HUES48 (cell line): ENCODE measurements around the gene IFITM10.

ENCODE experiments used
- H3K27ac ChIP-seq: one replicate; pipeline ENCODE4 v1.7.0; 2013; ENCODE audit warnings: low read depth, low read length, inconsistent platforms
- H3K27me3 ChIP-seq: 2 replicates; pipeline ENCODE4 v1.6.1; 2013; ENCODE audit warnings: mild to moderate bottlenecking, low read length; ENCODE audit not compliant: control insufficient read depth, insufficient read depth
- H3K36me3 ChIP-seq: 2 replicates; pipeline ENCODE4 v1.6.1; 2013; ENCODE audit warnings: low read length; ENCODE audit not compliant: control insufficient read depth, insufficient read depth
- H3K4me1 ChIP-seq: 2 replicates; pipeline ENCODE4 v1.6.1; 2013; ENCODE audit warnings: mild to moderate bottlenecking, low read length; ENCODE audit not compliant: control insufficient read depth, insufficient read depth
- H3K4me3 ChIP-seq: 2 replicates; pipeline ENCODE4 v1.5.1; 2013; ENCODE audit warnings: mild to moderate bottlenecking, low read depth, low read length
- H3K9ac ChIP-seq: 2 replicates; pipeline ENCODE4 v1.6.1; 2013; ENCODE audit warnings: mild to moderate bottlenecking, low read depth, low read length, moderate library complexity
- H3K9me3 ChIP-seq: 2 replicates; pipeline ENCODE4 v1.6.1; 2013; ENCODE audit warnings: low read length; ENCODE audit not compliant: control insufficient read depth, insufficient read depth

IFITM10 gene

GRCh38 chr11:1746956-1747752, 3.2 kb downstream of the IFITM10 start:
- H3K27ac ChIP-seq, result no peak overlapping the region

GRCh38 chr11:1746511-1746931, 3.9 kb downstream of the IFITM10 start:
- Histone ChIP-seq H3K27ac (no peak overlapping the region), H3K27me3 (peaks cover 41% of the 10 kb centered on the region), H3K36me3 (no peaks in the 10 kb centered on the region), H3K9ac (no peak overlapping the region), H3K4me3 (no peak overlapping the region), H3K9me3 (no peaks in the 10 kb centered on the region), H3K4me1 (no peaks in the 10 kb centered on the region)

More at GRCh38 chr11:1746956-1747752, 3.2 kb downstream of the IFITM10 start:
- Histone ChIP-seq H3K9me3 (no peaks in the 10 kb centered on the region), H3K4me1 (no peaks in the 10 kb centered on the region), H3K27me3 (peaks cover 41% of the 10 kb centered on the region), H3K9ac (no peak overlapping the region), H3K4me3 (no peak overlapping the region), H3K36me3 (no peaks in the 10 kb centered on the region)

- peaks cover 41% of the 10 kb centered on the region for H3K27me3 ChIP-seq
- no peaks in the 10 kb centered on the region for H3K9me3 ChIP-seq
- no peak overlapping the region for H3K4me3 ChIP-seq
- H3K4me1 ChIP-seq, result no peaks in the 10 kb centered on the region
- H3K36me3 ChIP-seq, result no peaks in the 10 kb centered on the region
- H3K9ac ChIP-seq, result no peak overlapping the region
- no peak overlapping the region for H3K27ac ChIP-seq
These were observed 4.6 kb downstream of the IFITM10 start for GRCh38 chr11:1745701-1746320.

GRCh38 chr11:1744891-1745700, 5.3 kb downstream of the IFITM10 start:
- Histone ChIP-seq H3K27ac (no peak overlapping the region), H3K9me3 (no peaks in the 10 kb centered on the region), H3K36me3 (no peaks in the 10 kb centered on the region), H3K4me3 (no peak overlapping the region), H3K4me1 (no peaks in the 10 kb centered on the region), H3K27me3 (peaks cover 40% of the 10 kb centered on the region), H3K9ac (no peak overlapping the region)

- H3K9me3 ChIP-seq, result no peaks in the 10 kb centered on the region
- no peak overlapping the region for H3K27ac ChIP-seq
- H3K27me3 ChIP-seq, result peaks cover 37% of the 10 kb centered on the region
- H3K36me3 ChIP-seq, result no peaks in the 10 kb centered on the region
- H3K9ac ChIP-seq, result no peak overlapping the region
- H3K4me1 ChIP-seq, result no peaks in the 10 kb centered on the region
- no peak overlapping the region for H3K4me3 ChIP-seq
These were observed 6.1 kb downstream of the IFITM10 start for GRCh38 chr11:1744137-1744886.

- Histone ChIP-seq H3K36me3 (no peaks in the 10 kb centered on the region), H3K27me3 (peaks cover 31% of the 10 kb centered on the region), H3K4me3 (no peak overlapping the region), H3K9me3 (no peaks in the 10 kb centered on the region), H3K27ac (no peak overlapping the region), H3K9ac (no peak overlapping the region), H3K4me1 (no peaks in the 10 kb centered on the region)
These were observed 6.7 kb downstream of the IFITM10 start for GRCh38 chr11:1743585-1744136.

GRCh38 chr11:1742869-1743584, 7.4 kb downstream of the IFITM10 start:
- Histone ChIP-seq H3K9me3 (no peaks in the 10 kb centered on the region), H3K4me3 (no peak overlapping the region), H3K4me1 (no peaks in the 10 kb centered on the region), H3K27ac (no peak overlapping the region), H3K36me3 (no peaks in the 10 kb centered on the region), H3K27me3 (peaks cover 25% of the 10 kb centered on the region), H3K9ac (no peak overlapping the region)

GRCh38 chr11:1742371-1742770, 8.0 kb downstream of the IFITM10 start:
- Histone ChIP-seq H3K4me1 (no peaks in the 10 kb centered on the region), H3K27me3 (peaks cover 18% of the 10 kb centered on the region), H3K27ac (no peak overlapping the region), H3K9ac (no peak overlapping the region), H3K9me3 (no peaks in the 10 kb centered on the region), H3K4me3 (no peak overlapping the region), H3K36me3 (no peaks in the 10 kb centered on the region)

- H3K27me3 ChIP-seq, result peaks cover 16% of the 10 kb centered on the region
- H3K36me3 ChIP-seq, result no peaks in the 10 kb centered on the region
- H3K9me3 ChIP-seq, result no peaks in the 10 kb centered on the region; the same call in 1 of the 2 replicates
- no peaks in the 10 kb centered on the region for H3K4me1 ChIP-seq
- H3K4me3 ChIP-seq, result no peak overlapping the region
- H3K27ac ChIP-seq, result no peak overlapping the region
- H3K9ac ChIP-seq, result no peak overlapping the region
These were observed 8.7 kb downstream of the IFITM10 start for GRCh38 chr11:1741741-1742140.
